Measurements from ENCODE around the gene INCENP. TPM values are rescaled to one million over a fixed set of nuclear protein-coding genes. Genes with fewer than 3 reads are reported as not detected.
A peak's percentile ranks its signal among the peaks of the same experiment; 100 is the strongest.
"Not testable (repeated sequence)": the region's sequence is repeated elsewhere in the genome, so short reads cannot be mapped to it uniquely, and the experiment has no call there.

INCENP gene
- 51.0 TPM for polyA plus RNA-seq (ENCODE audit: insufficient read length)
- long read RNA-seq, donor 1, partial matches to known transcripts: 0 of 1 reads
- long read RNA-seq, donor 1, other reads (novel, unspliced or antisense): 0 of 1 reads
- long read RNA-seq, donor 2: 0 reads
- long read RNA-seq, donor 3, partial matches to known transcripts: 0 of 1 reads
- long read RNA-seq, donor 3, other reads (novel, unspliced or antisense): 0 of 1 reads
- long read RNA-seq, donor 4: 0 reads
- long read RNA-seq, donor 5: 0 reads
- long read RNA-seq, donor 6, partial matches to known transcripts: 6 of 6 reads
- long read RNA-seq, donor 6, other reads (novel, unspliced or antisense): 0 of 6 reads
- long read RNA-seq, donor 7, partial matches to known transcripts: 16 of 16 reads
- long read RNA-seq, donor 7, other reads (novel, unspliced or antisense): 0 of 16 reads
- long read RNA-seq, donor 8: 0 reads

DNA sequence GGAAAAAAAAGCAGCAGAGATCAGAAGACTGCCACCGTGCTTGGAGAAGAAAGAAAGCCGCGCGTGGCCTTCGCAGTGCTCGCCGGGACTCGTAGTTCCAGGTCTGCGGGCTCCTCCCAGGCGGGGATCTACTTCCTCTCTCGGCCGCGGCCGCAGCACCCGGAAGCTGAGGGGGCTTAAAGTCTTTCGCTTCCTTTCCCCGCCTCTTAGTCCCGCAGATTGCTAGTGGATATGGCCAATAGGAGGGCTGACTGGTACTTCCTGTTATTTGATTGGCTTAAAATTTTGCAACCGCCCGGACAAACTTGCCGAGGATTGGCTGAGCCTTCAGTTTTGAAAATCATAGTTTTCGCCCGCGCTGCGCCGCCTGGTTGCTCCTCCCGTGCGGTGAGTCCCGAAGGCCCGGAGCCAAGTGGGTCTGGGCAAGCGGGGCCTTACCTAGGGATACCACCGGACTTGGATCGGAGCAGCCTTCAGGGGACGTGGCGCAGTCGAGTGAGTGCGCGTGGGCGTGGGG lies at the start of gene INCENP:
Gene INCENP, plus strand, starts transcription at position 343 of the 517 bp plus-strand sequence. CDS start 4,151 bp downstream, outside the sequence.
- DNase-seq: peak; percentile 99

DNA sequence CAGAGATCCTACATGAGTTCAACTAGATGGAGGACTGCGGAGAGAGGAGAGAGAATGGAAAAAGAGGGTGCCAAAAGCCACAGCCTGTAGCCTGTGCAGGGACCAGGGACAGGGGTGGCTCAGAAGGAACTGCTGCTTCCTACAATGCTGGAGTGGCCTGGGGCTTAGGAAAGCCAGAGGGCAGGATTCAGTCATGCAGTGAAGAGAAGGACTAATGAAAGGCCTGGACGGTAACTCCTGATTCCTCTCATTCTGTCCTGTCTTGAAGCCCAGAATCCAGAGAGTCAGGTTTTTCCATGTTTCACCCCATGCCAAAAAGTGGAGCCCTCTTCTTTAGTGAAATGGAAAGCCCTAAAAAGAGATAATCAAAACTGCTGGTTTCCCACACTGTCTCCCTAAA lies 48.4 kb upstream of the INCENP start:
- no peak for DNase-seq

DNA sequence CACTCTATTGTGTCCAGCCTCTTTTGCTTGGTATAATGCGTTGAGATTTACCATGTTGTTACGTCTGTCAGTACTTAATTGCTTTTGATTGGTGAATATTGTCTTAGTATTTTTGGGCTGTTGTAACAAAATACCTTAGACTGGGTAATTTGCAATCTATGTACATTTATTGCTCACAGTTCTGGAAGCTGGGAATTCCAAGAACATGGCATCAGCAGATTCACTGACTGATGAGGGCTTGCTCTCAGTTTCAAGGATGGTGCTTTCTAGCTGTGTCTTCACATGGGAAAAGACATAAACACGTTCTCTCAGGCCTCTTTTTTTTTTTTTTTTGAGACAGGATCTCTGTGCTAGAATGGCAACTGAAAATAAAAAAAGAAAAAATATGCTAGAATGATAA lies 46.7 kb upstream of the INCENP start:
- DNase-seq: no peak

DNA sequence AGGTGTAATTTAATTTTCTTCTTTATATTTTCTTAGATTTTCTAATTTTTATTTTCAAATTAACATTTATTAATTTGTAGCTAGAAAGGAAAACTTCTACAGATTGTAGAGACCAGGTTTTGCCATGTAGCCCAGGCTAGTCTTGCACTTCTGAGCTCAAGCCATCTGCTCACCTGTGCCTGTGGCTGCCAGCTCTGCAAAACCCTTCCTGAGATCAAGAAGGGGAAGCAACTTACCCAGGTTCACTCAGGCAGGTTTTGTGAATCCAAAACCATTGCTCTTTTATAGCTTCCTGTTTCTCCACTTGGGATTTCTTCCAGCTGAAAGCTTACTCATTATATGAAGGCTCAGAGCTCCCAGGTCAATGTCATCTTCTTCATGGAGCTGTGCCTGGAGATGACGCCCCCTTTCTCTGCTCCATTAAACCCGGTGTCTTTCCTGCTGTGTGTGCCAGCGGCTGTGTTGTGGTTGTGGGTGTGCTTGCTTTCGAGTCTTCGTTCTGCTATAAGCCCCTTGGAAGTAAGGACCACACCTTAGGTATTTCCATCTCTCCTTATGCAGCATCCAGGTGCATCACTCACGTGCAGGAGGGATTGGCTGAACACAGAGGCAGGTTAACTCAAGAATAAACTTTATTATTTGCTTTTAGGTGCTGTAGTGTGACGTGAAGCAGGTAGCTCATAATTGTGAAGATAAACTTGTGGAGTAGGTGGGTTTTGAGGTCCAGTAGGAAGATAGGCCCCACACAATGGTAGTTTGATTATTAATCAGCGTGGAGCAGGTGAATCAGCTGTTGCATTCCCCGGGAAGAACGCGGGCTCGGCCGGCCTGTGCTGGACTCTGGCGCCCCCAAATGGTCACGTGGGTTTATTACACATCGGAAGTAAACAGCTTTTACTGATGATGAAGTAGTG lies 42.2 kb upstream of the INCENP start:
- peak; percentile 59 for DNase-seq

DNA sequence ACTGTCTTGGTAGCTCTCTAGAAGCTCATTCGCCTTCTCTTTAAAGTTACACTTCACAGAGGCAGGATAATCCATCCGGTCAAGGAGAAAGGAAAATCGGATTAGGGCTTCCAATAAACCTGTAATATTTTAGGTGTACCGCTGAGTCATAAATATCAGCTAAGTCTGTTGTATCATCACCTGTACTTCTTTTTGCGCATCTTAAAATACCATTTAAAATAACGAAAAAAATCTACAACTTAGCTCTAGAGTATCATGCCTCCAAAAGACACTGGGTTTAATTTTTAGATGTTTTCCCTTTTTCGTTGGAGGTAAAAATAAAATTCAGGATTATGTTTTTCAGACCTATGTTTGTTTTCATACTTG lies 41.5 kb upstream of the INCENP start:
- DNase-seq: no peak

DNA sequence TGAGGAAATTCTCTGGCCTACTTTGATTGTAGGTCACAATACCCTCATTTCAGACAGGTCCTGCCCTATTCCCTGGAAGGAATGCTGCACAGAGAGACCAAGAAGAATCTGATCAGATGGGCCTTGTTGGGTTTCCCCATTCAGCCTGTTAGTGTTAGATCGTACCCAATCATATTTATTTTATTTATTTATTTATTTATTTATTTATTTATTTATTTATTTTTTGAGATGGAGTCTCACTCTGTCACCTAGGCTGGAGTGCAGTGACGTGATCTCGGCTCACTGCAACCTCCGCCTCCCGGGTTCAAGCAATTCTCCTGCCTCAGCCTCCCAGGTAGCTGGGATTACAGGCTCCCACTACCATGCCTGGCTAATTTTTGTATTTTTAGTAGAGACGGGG lies 39.0 kb upstream of the INCENP start:
- not testable (repeated sequence) for DNase-seq

DNA sequence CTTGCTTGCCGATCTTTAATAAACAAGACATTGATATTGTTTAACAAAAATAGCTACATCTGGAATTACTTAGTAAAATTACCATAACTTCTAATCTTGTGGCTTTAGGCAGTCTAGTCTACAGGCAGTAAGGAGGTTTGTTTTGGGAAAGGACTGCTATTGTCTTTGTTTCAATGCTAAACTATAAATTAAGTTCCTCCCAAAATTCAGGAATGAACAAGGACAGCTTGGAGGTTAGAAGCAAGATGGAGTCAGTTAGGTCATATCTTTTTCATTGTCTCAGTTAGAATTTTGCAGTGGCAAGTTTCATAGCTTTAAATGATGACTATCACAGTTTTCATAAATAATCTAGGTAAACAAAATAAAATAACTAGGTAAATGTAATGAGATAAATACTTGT lies 36.1 kb upstream of the INCENP start:
- DNase-seq: no peak

DNA sequence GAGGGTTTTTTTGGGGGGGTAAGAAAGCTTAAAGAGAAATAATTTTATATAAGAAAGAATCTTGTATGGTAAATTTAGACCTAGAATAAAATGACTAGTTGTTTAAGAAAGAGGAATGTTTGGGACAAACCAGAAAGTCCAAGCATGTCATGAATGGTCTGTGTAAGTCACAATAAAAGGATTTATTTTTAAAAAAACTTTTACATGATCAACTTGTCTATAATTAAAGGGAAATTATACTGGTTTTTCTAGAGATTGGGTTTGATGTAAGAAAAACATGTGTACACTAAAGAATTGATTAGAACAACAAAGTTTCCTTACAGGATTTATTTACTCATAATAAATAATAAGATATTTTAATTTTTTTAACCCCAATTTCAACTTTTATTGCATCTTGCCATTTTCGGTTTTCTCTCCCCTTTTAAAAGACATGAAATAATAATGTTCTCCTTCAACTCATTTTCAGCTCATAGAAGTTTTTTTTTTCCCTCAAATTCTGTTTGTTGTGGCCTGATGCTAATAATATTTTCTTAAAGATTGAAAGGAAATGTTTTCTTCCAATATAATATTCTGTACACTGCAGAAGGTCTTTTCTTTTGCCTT lies 35.4 kb upstream of the INCENP start:
- no peak for DNase-seq

DNA sequence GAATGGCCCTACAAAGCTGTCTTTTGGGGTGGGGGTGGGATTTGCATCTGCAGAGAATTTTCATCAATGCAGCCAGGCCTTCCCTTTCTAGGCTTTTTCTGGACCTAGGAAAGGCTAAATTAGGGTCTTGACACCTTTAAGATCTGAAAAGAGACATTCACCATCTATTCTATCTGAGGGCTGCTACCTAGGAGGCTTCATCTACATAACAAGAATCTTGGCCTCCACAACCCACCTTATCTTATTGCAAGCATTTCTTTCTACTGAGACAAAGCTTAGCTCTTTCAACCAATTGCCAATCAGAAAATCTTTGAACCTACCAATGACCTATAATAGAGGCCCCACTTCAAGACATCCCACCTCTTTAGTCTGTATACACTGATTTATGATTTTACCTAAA lies 20.7 kb upstream of the INCENP start:
- DNase-seq: no peak

DNA sequence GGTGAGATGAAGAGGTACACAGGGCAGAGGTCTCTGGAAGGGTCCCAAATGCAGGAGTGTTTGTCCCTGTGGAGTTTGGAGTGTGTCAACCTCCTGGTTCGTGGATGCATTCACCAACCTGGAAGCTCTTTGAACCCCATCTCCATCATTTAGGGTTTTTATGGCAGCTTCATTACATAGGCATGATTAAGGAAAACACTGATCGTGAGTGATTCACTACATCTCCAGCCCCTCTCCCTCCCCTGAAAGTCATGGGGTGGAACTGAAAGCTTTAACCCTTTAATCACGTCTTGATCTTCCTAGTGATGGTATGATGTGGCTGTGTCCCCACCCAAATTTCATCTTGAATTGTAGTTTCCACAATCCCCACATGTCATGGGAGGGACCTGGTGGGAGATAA lies 19.8 kb upstream of the INCENP start:
- DNase-seq: no peak

DNA sequence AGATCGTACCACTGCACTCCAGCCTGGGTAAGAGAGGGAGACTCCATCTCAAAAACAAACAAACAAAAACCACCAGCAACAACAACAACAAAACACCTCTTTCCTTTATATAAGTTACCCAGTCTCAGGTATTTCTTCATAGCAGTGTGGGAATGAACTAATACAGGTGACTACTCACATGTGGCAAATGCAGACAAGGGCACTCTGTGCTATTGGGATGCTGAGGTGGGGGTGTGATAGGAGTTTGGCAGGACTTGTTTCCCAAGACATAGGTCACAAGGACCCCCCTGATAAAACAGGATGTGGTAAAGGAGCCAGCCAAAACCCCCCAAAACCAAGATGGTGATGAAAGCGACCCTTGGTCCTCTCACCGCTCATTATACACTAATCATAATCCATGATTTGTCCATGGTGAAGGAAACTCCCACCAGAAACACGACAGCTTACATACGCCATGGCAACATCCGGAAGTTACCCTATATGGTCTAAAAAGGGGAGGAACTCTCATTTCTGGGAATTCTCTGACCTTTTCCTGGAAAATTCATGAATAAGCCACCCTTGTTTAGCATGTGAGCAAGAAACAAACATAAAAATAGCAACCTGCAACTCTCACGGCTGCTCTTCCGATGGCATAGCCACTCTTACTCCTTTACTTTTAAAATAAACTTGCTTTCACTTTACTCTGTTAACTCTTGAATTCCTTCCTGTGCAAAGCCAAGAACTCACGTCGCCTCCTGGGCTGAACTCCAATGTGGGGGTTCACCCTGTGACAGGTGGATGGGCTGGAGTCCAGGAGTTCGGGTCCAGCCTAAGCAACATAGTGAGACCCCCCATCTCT lies 18.8 kb upstream of the INCENP start:
- DNase-seq: peak; percentile 67

DNA sequence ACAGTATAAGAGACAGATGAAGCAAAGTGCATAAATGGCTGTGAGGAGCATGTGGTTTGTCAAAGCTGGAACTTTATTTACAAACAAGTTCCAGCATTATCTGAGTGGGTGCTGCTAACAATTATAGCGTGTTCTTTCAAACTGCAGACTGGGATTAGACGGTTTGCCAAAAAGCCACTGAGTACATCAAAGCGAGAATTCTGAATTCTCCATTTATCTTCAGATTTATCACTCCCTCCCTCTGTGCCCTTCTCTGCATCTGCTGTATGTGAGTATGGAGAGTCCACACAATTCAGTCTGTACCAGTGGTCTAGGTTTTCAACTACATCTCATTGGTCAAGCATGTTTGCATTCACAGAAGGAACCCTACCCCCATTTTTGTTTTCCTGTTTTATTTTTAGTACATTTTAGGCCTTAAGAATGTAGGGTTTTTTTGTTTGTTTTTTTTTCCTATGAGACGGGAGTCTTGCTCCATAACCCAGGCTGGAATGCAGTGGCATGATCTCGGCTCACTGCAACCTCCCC lies 18.1 kb upstream of the INCENP start:
- no peak for DNase-seq

DNA sequence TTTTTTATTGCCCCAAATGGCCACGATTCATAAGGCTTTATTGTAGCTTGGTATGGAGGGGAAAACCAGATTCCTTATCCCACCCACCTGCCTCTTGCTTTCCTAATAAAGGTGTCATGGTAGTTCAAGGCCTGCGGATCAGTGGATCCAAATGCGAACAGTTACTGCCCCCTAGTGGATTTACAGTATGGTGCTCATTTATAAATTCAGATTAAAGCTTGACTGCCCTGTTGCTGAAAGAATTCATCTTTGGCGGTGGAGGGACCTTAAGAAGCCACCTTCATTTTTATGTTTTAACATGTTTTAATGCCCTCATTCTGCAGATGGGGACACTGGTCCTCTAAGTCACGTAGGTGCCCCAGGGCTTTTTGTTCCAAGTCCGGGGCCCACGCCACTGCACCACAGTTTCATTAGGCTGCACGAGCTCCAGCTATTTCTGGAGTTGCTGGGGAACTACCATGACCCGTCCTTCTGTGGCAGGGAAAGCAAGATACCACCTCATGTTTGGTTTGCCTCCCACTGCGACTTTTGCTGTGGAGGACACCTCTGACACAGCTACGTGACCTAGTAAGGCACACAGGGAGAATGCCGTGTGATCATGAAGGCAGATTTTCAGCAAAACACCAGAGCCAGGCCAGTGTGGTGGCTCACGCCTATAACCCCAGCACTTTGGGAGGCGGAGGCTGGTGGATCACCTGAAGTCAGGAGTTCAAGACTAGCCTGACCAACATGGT lies 15.6 kb upstream of the INCENP start:
- peak; percentile 69 for DNase-seq

DNA sequence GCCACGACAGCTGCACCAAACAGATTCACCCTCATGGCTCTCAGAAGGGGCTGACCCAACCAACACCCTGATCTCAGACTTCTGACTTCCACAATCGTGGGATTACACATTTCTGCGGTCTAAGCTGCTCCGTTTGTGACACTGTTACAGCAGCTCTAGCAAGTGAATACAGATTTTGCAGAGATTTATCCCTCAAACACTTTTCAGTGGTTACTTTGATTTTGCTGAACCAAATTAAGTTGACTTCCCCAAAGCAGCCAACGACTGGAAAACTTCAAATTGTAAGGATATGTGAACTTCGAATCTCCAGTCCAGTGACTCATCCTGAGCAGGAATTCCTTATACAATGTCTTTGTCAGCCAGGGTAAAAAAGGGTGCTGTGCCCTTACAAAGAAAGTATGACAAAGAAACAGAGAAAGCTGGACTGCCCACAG lies 14.8 kb upstream of the INCENP start:
- DNase-seq: no peak

DNA sequence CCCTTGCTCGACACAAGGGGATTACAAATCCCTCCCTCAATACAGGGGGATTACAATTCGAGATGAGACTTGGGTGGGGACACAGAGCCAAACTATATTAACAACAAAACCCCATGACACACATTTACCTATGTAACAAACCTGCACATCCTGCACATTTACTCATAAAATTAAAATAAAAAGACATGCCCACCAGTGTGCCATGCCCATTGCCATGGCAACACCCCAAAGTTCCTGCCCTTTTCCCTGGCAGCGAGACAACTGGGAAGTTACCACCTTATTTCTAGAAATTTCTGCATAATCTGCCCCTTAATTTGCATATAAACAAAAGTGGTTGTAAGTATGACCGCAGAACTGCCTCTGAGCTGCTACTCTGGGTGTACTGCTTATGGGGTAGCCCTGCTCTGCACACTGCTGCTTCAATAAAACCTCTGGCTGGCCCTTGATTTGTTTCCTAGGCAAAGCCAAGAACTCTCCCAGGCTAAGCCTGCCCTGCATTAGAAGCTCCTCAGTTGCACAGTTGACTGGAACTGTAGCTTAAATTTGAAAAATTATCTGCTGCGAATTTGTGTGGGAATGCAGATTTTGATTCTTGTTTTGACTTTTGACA lies 8.6 kb upstream of the INCENP start:
- no peak for DNase-seq

DNA sequence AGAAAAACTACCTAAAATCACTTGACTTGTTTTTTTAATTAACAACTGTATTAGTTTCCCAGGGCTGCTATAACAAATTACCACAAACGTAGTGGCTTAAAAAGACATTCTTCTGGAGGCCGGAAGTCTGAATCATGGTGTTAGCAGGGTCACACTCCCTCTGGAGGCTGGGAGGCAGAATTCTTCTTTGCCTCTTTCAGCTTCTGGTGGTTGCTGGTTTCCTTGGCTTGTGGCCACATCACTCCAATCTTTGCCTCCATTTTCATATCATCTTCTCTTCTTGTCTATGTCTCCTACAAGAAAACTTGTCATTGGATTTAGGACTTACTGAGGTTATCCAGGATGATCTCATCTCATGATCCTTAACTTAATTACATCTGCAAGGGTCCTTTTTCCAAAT lies 7.4 kb upstream of the INCENP start:
- no peak for DNase-seq

DNA sequence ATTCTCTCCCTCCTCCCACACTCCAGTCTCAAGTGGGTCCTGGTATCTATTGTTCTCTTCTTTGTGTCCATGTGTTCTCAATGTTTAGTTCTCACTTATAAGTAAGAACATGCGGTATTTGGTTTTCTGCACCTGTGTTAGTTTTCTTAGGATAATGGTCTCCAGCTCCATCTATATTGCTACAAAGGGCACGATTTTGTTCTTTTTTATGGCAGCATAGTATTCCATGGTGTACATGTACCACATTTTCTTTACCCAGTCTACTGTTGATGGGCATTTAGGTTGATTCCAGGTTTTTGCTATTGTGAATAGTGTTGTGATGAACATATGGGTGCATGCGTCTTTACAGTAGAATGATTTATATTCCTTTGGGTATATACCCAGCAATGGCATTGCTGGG lies 4.2 kb upstream of the INCENP start:
- no peak for DNase-seq

DNA sequence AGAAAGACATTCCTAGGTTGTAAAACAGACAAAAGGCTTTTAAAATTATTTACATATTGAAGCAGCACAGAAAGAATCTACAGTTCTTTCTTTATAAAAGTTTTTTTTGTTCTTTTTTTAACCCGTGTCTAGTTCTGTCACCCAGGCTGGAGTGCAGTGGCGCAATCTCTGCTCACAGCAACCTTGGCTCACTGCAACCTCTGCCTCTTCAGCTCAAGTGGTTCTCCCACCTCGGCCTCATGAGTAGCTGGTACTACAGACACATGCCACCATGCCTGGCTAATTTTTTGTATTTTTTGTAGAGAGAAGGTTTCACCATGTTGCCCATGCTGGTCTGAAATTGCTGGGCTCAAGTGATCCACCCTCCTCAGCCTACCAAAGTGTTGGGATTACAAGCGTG lies 3.8 kb upstream of the INCENP start:
- DNase-seq: no peak

DNA sequence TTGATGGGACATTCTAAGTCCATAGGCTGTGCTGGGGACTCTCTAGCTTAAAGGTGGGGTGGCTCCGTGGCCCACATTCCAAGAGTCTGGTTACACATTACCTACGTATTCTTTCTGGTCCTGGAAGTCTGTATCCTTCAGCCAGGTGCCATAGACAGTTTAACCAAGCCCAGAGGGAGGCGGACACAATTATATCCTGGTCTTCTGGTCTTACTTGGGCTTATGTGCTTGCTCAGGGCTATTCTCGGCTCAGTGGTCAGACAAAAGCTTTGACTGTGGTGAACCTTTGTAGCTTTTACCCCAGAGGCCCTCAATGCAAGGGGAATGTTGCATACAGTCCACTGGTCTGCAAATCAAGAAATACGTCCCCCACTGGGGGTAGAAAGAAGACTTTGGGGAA lies 3.4 kb upstream of the INCENP start:
- no peak for DNase-seq

DNA sequence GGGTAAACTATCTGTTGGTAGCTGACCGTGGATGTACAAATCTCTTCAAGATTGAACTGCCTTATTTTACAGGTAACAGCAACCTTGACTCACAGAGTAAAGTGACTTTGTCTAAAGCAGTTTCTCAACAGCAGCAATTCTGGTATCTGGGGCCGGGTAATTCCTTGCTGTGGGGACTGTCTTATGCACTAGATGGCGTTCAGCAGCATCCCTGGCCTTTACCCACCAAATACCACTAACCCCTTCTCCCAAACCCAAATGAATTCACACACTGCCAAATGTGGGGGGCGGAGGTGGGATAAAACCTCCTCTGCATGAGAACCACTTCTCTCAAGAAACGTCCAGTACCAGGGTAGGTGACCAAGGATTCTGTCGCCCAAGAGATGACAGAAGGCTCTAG lies 1.7 kb upstream of the INCENP start:
- no peak for DNase-seq

All from left kidney (tissue), 8 donors.